Inferior parietal cortex (tissue), 1 donor: ENCODE data around the gene SHISA4.

Source experiments
- DNase-seq: peaks from one replicate; pipeline ENCODE4 v3.0.0-alpha.2; 2016; ENCODE audit errors: extremely low spot score

SHISA4 gene

DNA sequence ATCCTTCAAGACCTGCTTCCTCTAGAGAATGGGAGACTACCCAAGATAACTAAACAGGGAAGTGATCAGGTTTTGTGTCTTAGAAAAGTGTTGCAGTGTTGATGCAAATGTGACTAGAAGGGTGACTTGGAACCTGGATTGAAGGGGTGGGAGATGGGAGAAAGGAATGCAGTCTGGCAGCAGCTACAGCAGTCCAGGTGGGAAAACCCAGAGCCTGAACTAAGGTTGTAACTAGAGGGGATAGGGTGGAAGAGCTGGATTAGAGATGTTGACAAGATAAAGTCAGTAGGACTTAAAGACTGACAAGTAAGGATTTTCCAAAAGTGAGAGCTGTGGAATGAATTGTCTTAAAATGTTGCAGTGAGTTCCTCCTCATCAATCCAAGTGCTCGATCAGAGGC lies 7.1 kb upstream of the SHISA4 start:
- no peak for DNase-seq

DNA sequence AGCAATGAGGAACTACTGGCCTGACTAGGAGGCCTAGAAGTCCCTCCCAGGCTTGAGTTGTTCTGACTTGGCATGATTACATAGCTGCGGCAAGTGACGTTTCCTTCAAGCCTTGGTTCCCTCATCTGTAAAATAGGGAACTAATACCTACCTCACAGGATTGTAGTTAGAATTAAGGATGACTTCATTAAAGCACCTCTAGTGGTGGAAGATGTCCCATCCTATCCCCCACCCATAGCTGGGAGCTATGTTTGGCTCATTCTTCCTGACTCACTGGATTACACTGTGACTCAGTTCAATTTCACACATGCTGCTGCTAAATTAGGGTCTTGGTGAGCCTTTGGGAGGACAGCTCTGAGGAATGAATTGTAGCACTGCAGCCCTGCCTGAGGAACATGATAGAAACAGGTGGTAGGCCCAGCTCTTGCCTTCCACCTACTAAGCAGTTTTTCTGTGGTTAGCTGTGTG lies 6.0 kb upstream of the SHISA4 start:
- DNase-seq, result peak; percentile 70

DNA sequence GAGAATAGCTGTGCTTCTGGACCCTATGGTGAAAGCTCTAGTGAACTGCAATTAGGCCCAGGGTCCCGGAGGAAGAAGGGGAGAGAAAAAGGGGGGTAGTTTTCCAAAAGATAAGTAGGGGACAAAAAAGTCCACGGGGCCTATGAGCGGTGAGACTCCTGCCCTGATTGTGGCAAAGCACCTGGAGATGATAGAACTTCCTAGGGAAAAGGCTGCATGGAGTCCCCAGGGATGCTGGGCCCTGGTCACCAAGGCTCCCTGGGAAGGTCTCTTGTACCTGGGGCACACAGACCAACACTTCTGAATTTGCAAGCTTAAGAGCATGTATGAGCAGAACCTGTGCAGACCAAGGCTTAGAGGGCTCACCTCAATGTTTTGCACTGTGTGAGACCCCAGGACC lies 5.4 kb upstream of the SHISA4 start:
- no peak for DNase-seq

DNA sequence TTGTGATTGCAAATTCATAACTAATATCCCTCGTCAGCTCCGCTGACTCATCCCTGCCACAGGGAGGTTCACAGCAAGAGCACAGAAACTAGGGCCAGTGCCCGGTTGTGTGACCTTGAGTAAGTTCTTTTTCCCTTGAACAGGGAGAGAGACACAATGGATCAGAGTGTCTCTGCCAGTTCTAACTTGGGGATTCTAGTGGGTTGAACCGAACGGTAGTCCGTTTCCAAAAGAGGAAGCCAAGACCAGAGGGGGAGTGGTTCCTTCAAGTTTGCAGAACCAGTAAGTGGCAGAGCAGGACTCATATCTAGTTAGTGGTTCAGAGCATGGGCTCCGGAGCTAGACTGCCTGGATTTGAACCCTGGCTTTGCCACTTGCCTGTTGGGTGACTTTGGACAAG lies 4.9 kb upstream of the SHISA4 start:
- no peak for DNase-seq

DNA sequence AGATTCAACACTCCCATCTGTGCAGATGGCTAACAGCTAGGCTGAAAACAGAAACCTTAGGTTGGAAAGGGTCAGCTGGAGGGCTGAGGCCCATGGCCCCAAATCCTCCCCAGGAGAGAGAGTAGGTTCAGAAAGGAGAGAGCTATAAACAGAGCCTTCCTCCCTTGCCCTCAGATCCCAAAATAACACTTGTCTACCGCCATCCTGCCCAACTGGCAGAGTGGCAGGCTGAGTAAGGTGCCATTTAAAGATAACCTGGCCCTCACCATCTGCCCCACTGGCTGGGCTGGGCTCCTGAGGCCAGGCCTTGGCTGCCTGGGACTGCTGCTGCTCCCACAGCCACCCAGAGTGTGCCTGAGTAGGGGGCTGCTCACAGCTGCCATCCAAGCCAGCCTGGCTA lies 4.3 kb upstream of the SHISA4 start:
- DNase-seq, result no peak

DNA sequence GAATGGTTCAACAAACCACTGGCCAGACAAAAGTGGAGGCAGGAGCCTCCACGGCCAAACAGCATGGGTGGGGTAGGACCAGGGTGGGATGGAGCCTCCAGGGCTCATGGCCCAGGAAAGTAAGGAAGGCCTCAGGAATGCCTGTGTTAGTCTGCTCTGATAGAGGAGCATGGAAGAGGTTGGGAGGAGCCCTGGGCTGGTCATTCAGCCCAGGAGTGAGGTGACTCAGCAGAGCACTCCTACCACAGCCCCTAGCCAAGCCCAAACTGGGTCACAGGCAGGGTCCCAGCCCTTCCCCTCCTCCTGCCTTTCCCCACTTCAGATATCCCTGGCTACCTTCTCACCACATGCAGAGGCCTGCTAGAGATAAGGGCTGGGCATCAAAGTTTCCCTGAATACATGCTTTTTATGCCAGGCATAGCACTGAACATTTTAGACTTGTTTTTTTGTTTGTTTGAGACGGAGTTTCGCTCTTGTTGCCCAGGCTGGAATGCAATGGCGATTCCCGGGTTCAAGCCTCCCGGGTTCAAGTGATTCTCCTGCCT lies 3.1 kb upstream of the SHISA4 start:
- no peak for DNase-seq

DNA sequence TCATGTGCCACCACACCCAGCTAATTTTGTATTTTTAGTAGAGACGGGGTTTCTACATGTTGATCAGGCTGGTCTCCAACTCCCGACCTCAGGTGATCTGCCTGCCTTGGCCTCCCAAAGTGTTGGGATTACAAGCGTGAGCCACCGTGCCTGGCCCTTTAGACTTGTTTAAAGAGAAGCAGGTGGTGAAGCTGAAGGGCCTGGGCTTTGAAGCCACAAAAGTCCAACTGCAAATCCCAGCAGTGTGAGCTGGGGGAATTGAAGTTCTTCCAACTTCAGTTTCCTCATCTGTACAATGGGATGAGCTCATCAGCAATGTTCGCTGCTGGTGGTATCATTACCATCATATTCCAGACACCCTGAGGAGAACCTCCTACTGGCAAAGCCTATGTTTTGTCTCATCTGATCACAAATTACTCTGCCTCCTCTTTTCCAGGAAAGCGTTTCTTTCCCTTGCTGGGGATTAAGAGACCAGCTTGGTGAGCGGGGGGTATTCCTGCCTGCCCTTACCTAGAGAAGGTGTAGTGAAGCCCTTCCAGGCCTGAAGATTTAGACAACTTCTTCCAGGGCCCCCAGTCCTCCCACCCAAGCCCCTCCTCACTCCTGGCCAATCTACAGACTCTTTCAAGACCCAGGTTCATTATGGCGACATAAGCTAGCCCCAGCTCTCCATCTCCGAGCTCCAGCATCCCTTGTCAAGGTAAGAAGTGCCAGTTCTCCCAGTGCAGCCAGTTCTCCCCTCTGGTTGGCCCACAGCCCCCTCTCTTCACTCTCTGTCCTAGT lies 2.4 kb upstream of the SHISA4 start:
- no peak for DNase-seq

DNA sequence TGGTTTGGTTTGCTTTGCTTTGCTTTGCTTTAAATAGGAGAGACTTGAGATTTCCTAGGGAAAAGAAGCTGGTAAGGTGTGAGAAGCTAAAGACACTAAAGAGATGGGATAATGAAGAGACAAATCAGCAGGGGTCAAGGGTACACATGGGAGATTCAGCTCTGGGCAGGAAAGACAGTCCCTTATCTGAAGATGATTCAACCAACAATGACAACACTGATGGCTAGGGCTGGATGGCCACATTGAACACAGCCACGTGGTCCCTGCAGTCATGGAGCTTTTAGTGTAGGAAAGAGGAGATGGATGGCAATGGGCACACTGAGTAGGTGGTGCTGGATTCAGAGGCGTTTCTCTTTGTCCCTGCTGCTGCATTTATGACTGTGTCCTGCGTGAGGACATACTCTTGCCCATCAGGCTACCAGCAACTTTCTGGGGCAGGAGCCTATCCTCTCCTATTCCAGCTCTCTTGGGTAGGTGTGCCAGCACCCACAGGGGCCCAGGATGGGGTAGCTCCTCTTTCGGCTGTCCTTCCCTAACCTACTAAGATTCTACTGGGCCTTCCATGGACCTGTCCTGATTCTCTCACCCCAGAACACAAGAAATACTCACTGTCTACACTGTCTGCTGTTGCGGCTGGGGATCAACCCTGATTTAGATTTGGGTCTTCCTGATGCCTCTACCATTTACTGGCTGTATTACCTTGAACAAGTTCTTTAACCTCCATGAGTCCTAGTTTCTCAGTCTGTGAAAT lies 1.4 kb upstream of the SHISA4 start:
- DNase-seq, result no peak

DNA sequence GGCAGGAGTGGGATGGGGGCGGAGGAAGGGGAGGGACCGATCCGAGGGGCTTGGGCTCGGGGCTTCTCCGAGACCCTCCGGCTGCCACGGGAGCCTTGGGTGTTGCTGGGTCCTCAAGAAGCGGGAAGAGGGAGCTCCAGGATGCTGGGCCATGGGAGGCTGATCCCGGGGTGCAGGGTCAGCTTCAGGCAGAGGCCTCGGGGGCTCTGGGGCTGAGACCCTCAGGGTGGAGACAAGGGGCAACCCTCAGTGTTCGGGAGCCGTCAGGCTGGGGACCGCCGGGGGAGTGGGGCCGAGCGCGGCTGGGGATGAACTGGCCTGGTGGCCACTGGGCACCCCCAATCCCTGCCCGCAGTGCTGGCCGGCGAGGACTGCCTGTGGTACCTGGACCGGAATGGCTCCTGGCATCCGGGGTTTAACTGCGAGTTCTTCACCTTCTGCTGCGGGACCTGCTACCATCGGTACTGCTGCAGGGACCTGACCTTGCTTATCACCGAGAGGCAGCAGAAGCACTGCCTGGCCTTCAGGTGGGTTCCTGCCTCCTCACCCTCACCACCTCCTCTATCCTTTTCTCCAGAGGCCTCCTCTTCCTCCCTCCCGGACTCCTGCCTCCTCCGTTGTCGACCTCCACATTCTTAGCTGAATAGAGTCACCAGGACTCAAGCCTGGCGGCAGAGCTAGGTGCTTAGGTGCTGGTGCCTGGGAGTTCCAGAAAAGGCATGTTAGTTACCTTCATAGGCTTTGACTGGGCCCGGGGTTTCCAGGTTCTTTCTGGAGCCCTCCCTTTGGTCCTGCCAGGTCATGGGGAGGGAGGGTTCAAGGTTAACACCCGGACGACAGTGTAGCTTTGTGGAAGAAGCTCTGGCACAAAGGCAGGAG lies 631 bp downstream of the SHISA4 start:
- no peak for DNase-seq

DNA sequence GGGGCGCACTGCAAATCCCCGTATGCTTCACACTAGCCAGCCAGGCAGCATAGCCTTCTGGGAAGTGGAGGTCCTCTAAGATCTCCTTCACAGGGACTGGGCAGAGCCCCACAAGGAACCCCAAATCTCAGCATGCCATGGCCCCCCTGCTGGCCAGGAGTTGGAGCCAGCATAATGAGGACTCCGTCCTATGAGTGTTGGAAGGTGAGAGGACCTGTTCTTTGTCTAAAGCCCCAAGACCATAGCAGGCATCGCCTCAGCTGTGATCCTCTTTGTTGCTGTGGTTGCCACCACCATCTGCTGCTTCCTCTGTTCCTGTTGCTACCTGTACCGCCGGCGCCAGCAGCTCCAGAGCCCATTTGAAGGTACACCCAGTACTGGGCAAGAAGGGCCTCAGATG lies 1.5 kb downstream of the SHISA4 start:
- no peak for DNase-seq

DNA sequence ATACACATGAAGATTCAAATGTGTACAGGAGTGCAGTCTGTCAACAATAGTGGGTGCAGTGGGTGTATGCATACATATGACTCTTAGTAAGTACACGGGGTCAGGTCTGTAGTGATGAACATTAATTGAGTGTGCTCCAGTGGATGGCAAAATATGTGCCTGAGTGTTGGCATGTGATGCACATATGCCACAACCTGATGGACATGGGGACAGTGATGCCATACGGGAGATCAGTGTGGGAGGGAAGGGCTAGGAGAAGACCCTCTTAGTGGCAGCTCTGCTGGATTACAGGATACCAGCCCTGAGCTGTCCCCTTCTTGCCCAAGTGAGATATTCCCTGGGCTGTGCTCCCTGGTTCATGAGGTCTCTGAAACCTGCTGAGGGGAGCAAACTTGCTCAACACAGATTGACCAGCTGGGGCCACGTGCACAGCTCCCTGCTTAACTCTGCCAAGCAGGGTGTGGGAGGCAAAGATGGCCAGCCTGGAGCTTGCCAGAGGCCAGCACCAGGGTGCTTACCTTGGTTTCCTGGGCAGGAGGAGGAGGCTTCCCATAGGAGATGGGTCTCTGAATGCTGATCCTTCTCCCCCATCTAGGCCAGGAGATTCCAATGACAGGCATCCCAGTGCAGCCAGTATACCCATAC lies 2.2 kb downstream of the SHISA4 start:
- no peak for DNase-seq

DNA sequence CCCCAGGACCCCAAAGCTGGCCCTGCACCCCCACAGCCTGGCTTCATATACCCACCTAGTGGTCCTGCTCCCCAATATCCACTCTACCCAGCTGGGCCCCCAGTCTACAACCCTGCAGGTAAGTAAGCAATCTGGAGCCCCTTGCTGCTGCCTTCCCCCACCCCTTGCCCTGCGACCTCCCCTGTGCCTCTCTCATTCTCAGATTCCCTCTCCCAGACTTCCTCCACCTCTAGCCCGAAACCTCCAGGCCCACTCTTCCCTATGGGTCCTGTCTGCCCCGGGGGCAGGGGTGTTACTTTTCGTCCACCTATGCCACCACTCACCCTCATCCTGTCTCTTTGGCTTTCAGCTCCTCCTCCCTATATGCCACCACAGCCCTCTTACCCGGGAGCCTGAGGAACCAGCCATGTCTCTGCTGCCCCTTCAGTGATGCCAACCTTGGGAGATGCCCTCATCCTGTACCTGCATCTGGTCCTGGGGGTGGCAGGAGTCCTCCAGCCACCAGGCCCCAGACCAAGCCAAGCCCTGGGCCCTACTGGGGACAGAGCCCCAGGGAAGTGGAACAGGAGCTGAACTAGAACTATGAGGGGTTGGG lies 2.9 kb downstream of the SHISA4 start:
- no peak for DNase-seq

DNA sequence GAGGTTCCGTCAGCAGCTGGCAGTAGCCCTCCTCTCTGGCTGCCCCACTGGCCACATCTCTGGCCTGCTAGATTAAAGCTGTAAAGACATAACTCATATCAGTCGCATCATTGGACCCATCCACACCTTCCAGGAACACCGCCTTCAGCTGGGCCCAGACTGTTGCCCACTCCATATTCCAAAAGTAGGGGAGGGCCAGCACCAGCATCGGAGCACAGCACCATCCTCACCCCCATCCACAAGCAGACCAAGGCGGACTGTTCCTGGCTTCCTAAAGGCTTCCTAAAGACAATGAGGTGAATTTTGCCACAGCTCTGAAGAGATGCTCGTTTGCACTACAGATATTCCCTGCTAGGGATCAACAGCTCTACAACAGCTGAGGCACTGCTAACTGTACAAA lies 3.5 kb downstream of the SHISA4 start:
- no peak for DNase-seq

DNA sequence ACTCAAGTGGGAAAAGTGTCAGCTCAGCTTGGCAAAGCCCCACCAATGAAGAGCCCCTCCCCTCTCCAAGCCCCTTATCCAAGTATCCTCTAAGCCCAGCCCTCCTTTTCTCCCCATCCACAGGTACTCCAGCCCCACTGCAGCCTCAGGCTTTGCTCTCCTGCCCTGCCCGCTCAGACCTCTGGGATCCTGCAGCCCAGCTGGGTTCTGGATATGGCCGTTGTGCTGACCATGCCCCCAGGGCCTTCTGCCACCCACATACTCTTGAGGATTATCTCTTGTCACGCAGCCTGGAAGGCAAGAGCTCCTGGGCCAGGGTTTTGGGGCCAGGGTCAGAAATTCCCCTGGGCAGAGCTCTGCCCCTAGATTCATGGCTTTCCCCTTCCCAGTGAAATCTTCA lies 4.7 kb downstream of the SHISA4 start:
- DNase-seq, result no peak

DNA sequence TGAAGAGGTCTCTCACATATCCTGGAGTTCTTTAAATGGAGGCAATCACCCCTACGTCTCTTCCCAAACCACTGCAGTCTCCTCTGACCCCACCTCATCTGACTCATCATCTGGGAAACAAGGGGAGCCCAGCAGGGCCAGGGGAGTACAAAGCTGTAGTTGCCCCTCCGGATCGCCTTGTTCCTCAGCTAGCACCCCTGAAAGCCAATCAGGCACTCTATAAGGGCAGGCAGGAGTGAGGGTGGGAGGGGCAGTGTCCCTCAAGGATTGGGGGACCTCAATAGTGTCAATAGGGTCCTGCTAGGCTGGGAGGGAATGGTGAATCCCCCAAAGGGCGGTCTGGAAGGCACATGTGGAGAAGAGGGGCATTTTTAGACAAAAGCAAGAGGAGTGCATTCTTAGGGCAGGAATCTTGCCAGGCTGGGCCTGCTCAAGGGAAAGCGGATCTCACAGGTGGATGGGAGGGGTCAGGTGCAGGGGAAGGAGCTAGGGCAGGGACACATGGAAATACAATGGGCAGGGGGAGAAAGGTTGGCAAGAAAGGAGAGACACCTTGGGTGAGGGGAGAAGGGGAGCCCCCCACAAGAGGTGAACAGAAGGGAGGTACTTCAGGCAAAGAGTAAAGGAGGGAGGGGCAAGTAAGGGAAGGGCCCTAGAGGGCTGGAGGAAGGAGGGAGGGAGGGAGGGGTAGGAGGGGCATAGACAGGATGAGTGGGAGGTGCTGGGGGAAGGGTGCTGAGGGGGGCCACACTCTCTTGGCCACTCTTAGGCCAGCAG lies 5.8 kb downstream of the SHISA4 start:
- DNase-seq, result no peak

DNA sequence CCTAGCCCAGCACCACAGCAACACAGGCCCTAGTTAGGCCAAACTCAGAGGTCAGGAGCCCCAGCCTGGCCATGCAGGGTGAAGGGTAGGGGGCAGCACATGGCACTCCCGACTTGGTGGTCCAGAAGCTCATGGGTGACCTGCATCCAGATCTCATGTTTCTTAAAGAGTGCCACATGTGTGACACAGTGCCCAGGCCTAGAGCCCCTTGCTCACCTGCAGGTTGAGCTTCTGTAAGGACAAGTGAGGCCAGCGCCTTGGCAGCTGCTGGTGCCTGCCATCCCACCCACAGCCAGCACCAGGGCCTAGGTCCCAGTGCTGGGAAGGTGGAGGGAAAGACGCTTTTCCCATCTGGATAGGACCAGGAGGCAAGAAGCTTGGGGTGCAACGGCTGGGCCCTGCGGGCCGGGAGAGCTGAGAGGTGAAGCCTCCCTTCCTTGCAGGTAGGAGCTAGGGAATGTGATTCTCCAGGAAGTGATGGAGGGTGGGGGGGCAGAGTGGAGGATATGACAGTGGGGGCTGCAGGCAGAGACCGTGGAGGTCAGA lies 6.5 kb downstream of the SHISA4 start:
- DNase-seq, result no peak

DNA sequence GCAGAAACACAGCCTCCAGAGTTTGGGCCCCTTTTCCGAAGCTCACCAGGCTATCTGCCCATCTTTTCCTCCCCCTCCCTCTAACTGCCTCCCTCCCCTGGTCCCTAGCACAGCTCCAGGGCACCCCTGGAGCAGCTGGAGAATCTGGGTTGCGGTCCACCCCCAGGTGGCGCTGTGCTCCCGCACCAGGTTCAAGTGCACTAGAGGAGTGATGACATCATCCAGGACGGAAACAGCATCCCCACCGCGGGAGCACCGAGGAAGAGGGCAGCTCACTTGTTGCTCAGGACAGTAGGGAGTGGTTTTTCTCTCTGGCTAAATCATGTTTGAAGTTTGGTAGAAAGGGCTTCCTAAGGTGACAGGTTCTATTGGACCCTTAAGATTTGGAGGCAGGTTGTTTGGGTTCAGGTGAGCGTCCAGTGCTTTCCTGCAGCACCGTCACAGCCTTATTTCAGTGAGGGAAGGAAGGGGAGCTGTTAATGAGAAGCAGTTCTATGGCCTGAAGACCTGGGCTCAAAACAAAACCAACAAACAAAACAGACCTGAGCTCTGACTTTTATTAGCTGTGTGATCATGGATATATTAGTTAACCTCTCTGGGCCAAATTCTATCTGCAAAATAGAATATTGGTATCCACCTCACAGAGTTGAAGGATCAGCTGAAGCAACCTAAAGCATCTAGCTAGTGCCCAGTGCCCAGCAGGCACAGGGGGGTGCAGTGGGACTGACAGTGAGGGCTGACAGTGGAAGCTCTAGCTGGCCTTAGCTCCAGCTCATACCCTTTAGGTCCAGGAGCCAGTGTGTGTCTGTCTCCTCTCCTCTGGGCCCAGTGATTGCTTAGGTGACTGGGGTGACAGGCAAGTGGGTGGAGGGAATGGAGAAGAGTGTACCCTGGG lies 7.5 kb downstream of the SHISA4 start:
- peak; percentile 81 for DNase-seq

DNA sequence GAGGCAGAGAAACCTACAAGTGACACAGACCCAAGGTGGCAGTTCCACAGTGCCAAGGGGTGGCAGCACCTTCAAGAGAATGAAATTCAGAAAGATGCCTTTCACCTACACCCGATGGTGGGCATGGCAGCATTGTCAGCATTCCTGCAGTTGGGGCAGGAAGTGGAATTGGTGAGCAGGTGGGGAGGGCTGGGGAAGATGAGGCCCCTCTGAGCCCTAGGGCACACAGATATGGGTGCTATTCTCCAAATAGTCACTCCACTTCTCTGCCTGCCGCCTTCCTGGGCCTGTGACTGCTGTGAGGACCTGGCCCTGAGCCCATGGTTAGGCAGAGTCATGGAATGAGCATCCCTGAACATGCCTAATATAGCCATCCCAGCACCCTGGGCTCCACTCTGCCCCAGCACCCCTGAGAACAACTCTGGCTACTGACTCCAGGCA lies 8.3 kb downstream of the SHISA4 start:
- DNase-seq, result no peak
